Tibial nerve (tissue), 4 donors: ENCODE data around the gene LRRC47.

Experiments
- CTCF ChIP-seq, 5 experiments: fragments of 200-600 bp in 3 of 5; fragments of 450-650 bp in 2 of 5; sonication (generic) in 3 of 5; IDR thresholded peaks; one replicate each; pipeline ENCODE4 v1.5.1; 2016 to 2019; ENCODE audit warnings: antibody characterized with exemption in 5 of 5, mild to moderate bottlenecking in 3 of 5, moderate library complexity in 2 of 5
- EP300 ChIP-seq, 2 donors: sonication (generic); formaldehyde crosslinking; IDR thresholded peaks; one replicate each; pipeline ENCODE4 v1.6.1; 2017; ENCODE audit warnings: antibody characterized with exemption in 2 of 2, mild to moderate bottlenecking in 1 of 2
- POLR2A ChIP-seq, 2 donors: fragments of 450-650 bp; IDR thresholded peaks; one replicate each; pipeline ENCODE4 v1.6.1; 2017; ENCODE audit warnings: antibody characterized with exemption in 2 of 2, mild to moderate bottlenecking in 2 of 2, moderate library complexity in 2 of 2

- TF ChIP-seq CTCF (IDR thresholded peaks at IDR 0.05) (no peak), POLR2A (IDR thresholded peaks at IDR 0.05) (no peak), EP300 (IDR thresholded peaks at IDR 0.05) (no peak)
Measured at GRCh38 chr1:3772715-3773571, 23.4 kb downstream of the LRRC47 start, which contains the start of gene SMIM1.
